GM12878 (cell line): ENCODE results near the gene FER1L5.

Experiments
- ATF7 ChIP-seq: fragments of 450-650 bp; IDR thresholded peaks from 2 replicates; pipeline ENCODE4 v1.6.1; 2016; ENCODE audit warnings: low read depth, mild to moderate bottlenecking
- BCL11A ChIP-seq: IDR thresholded peaks from 2 replicates; pipeline ENCODE4 v1.6.1; 2011; ENCODE audit warnings: low read depth, low read length
- CHD4 ChIP-seq: fragments of 200-600 bp; sonication (generic); IDR thresholded peaks from 2 replicates; pipeline ENCODE4 v1.6.1; 2016; ENCODE audit warnings: mild to moderate bottlenecking
- CTCF ChIP-seq, 3 experiments: IDR thresholded peaks in 2 of 3; conservative IDR thresholded peaks in 1 of 3; 2 replicates each; pipeline ENCODE4 v1.5.1; 2011; ENCODE audit warnings: low read depth in 3 of 3, low read length in 3 of 3, mild to moderate bottlenecking in 3 of 3, control low read depth in 2 of 3, moderate library complexity in 2 of 3, inconsistent platforms in 1 of 3, mixed read lengths in 1 of 3; ENCODE audit not compliant: control insufficient read depth in 2 of 3, insufficient read depth in 1 of 3; ENCODE audit errors: extremely low read depth in 1 of 3
- DPF2 ChIP-seq: fragments of 450-650 bp; IDR thresholded peaks from 2 replicates; pipeline ENCODE4 v1.6.1; 2017; ENCODE audit warnings: mild to moderate bottlenecking
- ESRRA ChIP-seq: IDR thresholded peaks from 2 replicates; pipeline ENCODE4 v1.6.1; 2012; ENCODE audit warnings: mild to moderate bottlenecking, low read length, improper control_type of control experiment
- KDM1A ChIP-seq: fragments of 200-600 bp; sonication (generic); IDR thresholded peaks from 2 replicates; pipeline ENCODE4 v1.6.1; 2016; ENCODE audit warnings: borderline replicate concordance
- MTA3 ChIP-seq: IDR thresholded peaks from 2 replicates; pipeline ENCODE4 v1.6.1; 2012; ENCODE audit warnings: low read length, inconsistent platforms, borderline replicate concordance
- MYC ChIP-seq: IDR thresholded peaks from 2 replicates; pipeline ENCODE4 v1.6.1; 2011; ENCODE audit warnings: mild to moderate bottlenecking, low read length, moderate library complexity, inconsistent platforms; ENCODE audit not compliant: insufficient read depth, insufficient replicate concordance, insufficient read length, severe bottlenecking
- RCOR1 ChIP-seq: conservative IDR thresholded peaks from 2 replicates; pipeline ENCODE4 v1.6.1; 2012; ENCODE audit warnings: low read depth, low read length, improper control_type of control experiment
- ZNF274 ChIP-seq: IDR thresholded peaks from one replicate; pipeline ENCODE4 v1.8.0; 2011; ENCODE audit not compliant: insufficient read length, insufficient read depth

DNA sequence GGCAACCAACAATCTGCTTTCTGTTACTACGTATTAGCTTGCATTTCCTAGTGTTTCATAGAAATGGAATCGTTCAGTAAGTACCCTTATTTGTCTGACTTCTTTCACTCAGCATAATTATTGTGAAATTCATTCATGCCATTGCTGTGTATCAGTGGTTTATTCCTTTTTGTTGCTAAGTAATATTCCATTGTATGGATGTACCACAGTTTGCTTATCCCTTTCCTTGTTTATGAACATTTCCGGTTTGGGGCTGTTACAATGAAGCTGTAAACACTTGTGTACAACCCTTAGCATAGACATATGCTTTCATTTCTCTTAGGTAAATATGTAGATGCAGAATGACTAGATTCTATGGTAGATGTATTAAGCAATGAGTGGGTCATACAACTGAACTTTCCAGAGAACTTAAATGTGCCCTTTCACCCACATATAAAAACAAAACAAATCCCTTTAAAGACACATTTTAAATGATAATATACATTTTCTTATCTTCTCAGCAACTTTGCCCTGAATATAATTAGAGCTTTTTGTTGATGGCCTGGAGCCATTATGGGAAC lies 21.9 kb downstream of the FER1L5 start:
- TF ChIP-seq MTA3 (no peak), KDM1A (no peak), ESRRA (no peak), CHD4 (no peak), BCL11A (no peak), MYC (no peak), DPF2 (no peak), CTCF (IDR thresholded peaks at IDR 0.05 in 2 of 3, conservative IDR thresholded peaks at IDR 0.05 in 1 of 3; ENCODE audit: control insufficient read depth in 2 of 3, extremely low read depth in 1 of 3, insufficient read depth in 1 of 3, low read depth in 3 of 3, low read length in 3 of 3) (no peak), RCOR1 (no peak), ATF7 (no peak), ZNF274 (no peak)
